Renal cortical epithelial cell (primary cell): ENCODE data around the gene PKIG. TPM values are rescaled to one million over a fixed set of nuclear protein-coding genes. Genes with fewer than 3 reads are reported as not detected.
"Not testable (repeated sequence)": the region's sequence is repeated elsewhere in the genome, so short reads cannot be mapped to it uniquely, and the experiment has no call there.

Experiments
- DNase-seq: peaks from one replicate; pipeline ENCODE4 v3.0.0-alpha.2; 2011; ENCODE audit warnings: low read depth
- total RNA-seq: library from RNA; depleted of rRNA; stranded (reverse); fragments of >200 nt; gene quantifications from 2 replicates; pipeline ENCODE4 v1.2.3, GENCODE V29; 2014

Gene PKIG
- total RNA-seq, 1 donor from 2014 or later, result 34.4 TPM

GRCh38 chr20:44642203-44643153, 60.1 kb downstream of the PKIG start:
- peak; percentile 88 for DNase-seq

- DNase-seq, result no peak
These were observed 60.8 kb downstream of the PKIG start for GRCh38 chr20:44643154-44643519.

- DNase-seq, result peak; percentile 81
These were observed 61.3 kb downstream of the PKIG start for GRCh38 chr20:44643596-44644229.

- no peak for DNase-seq
These were observed 61.8 kb downstream of the PKIG start for GRCh38 chr20:44644230-44644617.

GRCh38 chr20:44644667-44645131, 62.3 kb downstream of the PKIG start:
- no peak for DNase-seq

- DNase-seq, result no peak
These were observed 63.8 kb downstream of the PKIG start for GRCh38 chr20:44646023-44646640.

GRCh38 chr20:44646641-44647274, 64.4 kb downstream of the PKIG start:
- peak; percentile 42 for DNase-seq

GRCh38 chr20:44648068-44648467, 65.7 kb downstream of the PKIG start:
- no peak for DNase-seq

GRCh38 chr20:44648579-44648978, 66.2 kb downstream of the PKIG start:
- no peak for DNase-seq

GRCh38 chr20:44649126-44649525, 66.7 kb downstream of the PKIG start:
- no peak for DNase-seq

- no peak for DNase-seq
These were observed 67.6 kb downstream of the PKIG start for GRCh38 chr20:44649976-44650375.

GRCh38 chr20:44650771-44651433, 68.5 kb downstream of the PKIG start:
- no peak for DNase-seq

- DNase-seq, result no peak
These were observed 69.0 kb downstream of the PKIG start for GRCh38 chr20:44651434-44651683.

GRCh38 chr20:44651684-44652423, 69.5 kb downstream of the PKIG start, which contains the start of gene ADA:
Gene ADA, minus strand, starts transcription at chr20:44651699. Its CDS starts 92 bp downstream, at chr20:44651607.
- no peak for DNase-seq

GRCh38 chr20:44653546-44653945, 71.2 kb downstream of the PKIG start:
- no peak for DNase-seq

GRCh38 chr20:44654210-44654609, 71.8 kb downstream of the PKIG start:
- not testable (repeated sequence) for DNase-seq

- peak; percentile 45 for DNase-seq
These were observed 74.1 kb downstream of the PKIG start for GRCh38 chr20:44656448-44656847.

GRCh38 chr20:44657875-44658274, 75.5 kb downstream of the PKIG start:
- DNase-seq, result no peak

- no peak for DNase-seq
These were observed 76.4 kb downstream of the PKIG start for GRCh38 chr20:44658810-44659209.

- DNase-seq, result no peak
These were observed 77.6 kb downstream of the PKIG start for GRCh38 chr20:44659931-44660330.

- DNase-seq, result no peak
These were observed 78.2 kb downstream of the PKIG start for GRCh38 chr20:44660581-44660980.
